OCI-LY7 (cell line): ENCODE results near the gene HOXB6. TPM values are rescaled to one million over a fixed set of nuclear protein-coding genes. Genes with fewer than 3 reads are reported as not detected.

ENCODE experiments used
- BruUV-seq: library from RNA; stranded (reverse); fragments of 400-500 nt; replicated peaks from 2 replicates; lab custom pipeline; 2021; lab: Mats Ljungman, UMichigan
- CTCF ChIA-PET: fragments of 300-600 bp; sonication (Branson Sonifier 250); formaldehyde crosslinking; loops from one replicate; lab custom pipeline; 2022; ENCODE audit warnings: antibody characterized with exemption; ENCODE audit not compliant: unreplicated experiment; lab: Charles Lee
- POLR2A ChIA-PET: fragments of 300-600 bp; sonication (Branson Sonifier 250); formaldehyde crosslinking; loops from one replicate; lab custom pipeline; 2022; ENCODE audit warnings: antibody characterized with exemption; lab: Charles Lee
- DNase-seq: peaks from one replicate; pipeline ENCODE4 v3.0.0-alpha.2; 2015; ENCODE audit warnings: low spot score
- H2AFZ ChIP-seq: fragments of 200-600 bp; sonication (generic), shearing (Covaris generic); 2 replicates; pipeline ENCODE4 v1.6.1; 2014; ENCODE audit warnings: mild to moderate bottlenecking, antibody characterized with exemption, low read length, moderate library complexity
- H3K27ac ChIP-seq: fragments of 200-600 bp; sonication (generic); 2 replicates; pipeline ENCODE4 v1.5.1; 2014; ENCODE audit warnings: mixed run types, low read depth, mild to moderate bottlenecking, moderate library complexity, low read length, inconsistent platforms; ENCODE audit not compliant: poor library complexity, severe bottlenecking
- H3K36me3 ChIP-seq: fragments of 200-600 bp; sonication (generic); 2 replicates; pipeline ENCODE4 v1.6.1; 2014; ENCODE audit warnings: mild to moderate bottlenecking, antibody characterized with exemption, low read length, moderate library complexity, mixed read lengths; ENCODE audit not compliant: insufficient read depth
- H3K4me1 ChIP-seq: fragments of 200-600 bp; sonication (generic); 2 replicates; pipeline ENCODE4 v1.5.1; 2014; ENCODE audit warnings: mild to moderate bottlenecking, low read length; ENCODE audit not compliant: insufficient read depth, poor library complexity, severe bottlenecking
- H3K4me2 ChIP-seq: fragments of 200-600 bp; sonication (generic); 2 replicates; pipeline ENCODE4 v1.6.1; 2014; ENCODE audit warnings: mild to moderate bottlenecking, low read length
- H3K4me3 ChIP-seq: fragments of 200-600 bp; sonication (generic); 2 replicates; pipeline ENCODE4 v1.5.1; 2014; ENCODE audit warnings: mild to moderate bottlenecking, low read depth, low read length; ENCODE audit not compliant: poor library complexity, severe bottlenecking
- H3K79me2 ChIP-seq: fragments of 200-600 bp; sonication (generic); 2 replicates; pipeline ENCODE4 v1.6.1; 2016; ENCODE audit warnings: low read depth, mild to moderate bottlenecking, low read length, moderate library complexity, mixed read lengths; ENCODE audit not compliant: insufficient read depth
- H3K9me2 ChIP-seq: fragments of 200-600 bp; sonication (generic); 2 replicates; pipeline ENCODE4 v1.6.1; 2016; ENCODE audit warnings: mild to moderate bottlenecking, low read length, mixed read lengths; ENCODE audit not compliant: insufficient read depth
- H3K9me3 ChIP-seq: fragments of 200-600 bp; sonication (generic); 2 replicates; pipeline ENCODE4 v1.6.1; 2014; ENCODE audit warnings: mild to moderate bottlenecking, mixed run types, low read length, mixed read lengths
- H4K20me1 ChIP-seq: fragments of 200-600 bp; sonication (generic); 2 replicates; pipeline ENCODE4 v1.6.1; 2014; ENCODE audit warnings: mild to moderate bottlenecking, antibody characterized with exemption, low read length, moderate library complexity, mixed read lengths; ENCODE audit not compliant: insufficient read depth
- CTCF ChIP-seq: fragments of 200-600 bp; sonication (generic); conservative IDR thresholded peaks from 2 replicates; pipeline ENCODE4 v1.5.1; 2014; ENCODE audit warnings: mild to moderate bottlenecking, antibody characterized with exemption, low read length, moderate library complexity, mixed read lengths
- EZH2phosphoT487 ChIP-seq: fragments of 200-600 bp; sonication (generic); IDR thresholded peaks from 2 replicates; pipeline ENCODE4 v1.6.1; 2018; ENCODE audit warnings: low read depth, borderline replicate concordance, mild to moderate bottlenecking, mixed run types, antibody characterized with exemption, low read length, moderate library complexity, mixed read lengths
- intact Hi-C: fragments of 100-400 bp; cut with micrococcal nuclease; formaldehyde crosslinking; loops from one replicate; pipeline ENCODE4 v1.10.0; 2022; ENCODE audit not compliant: unreplicated experiment
- total RNA-seq, 2 experiments: library from RNA; depleted of rRNA in 1 of 2; stranded (reverse); fragments of >200 nt in 1 of 2; shearing (Covaris generic) in 1 of 2; gene quantifications; 2 replicates each; pipeline ENCODE4 v1.2.3, GENCODE V29; 2014 to 2022

HOXB6 gene
- total RNA-seq, 2 experiments from 2014 or later: not detected

GRCh38 chr17:48569674-48570324 lies 35.0 kb downstream of the HOXB6 start:
- H3K79me2 ChIP-seq: no peaks in the 10 kb centered on the region
- no peaks in the 10 kb centered on the region for H3K9me2 ChIP-seq
- intact Hi-C loops: no loop called here
- TF ChIP-seq CTCF: no peak
- TF ChIP-seq EZH2phosphoT487: no peak
- H3K9me3 ChIP-seq: no peaks in the 10 kb centered on the region
- no peak overlapping the region for H3K27ac ChIP-seq
- CTCF ChIA-PET: no interaction called here
- POLR2A ChIA-PET: no interaction called here
- no peak for DNase-seq
- H2AFZ ChIP-seq: no peak overlapping the region
- H3K4me2 ChIP-seq: no peak overlapping the region
- H3K36me3 ChIP-seq: no peaks in the 10 kb centered on the region
- BruUV-seq: no TSS peak
- H4K20me1 ChIP-seq: no peaks in the 10 kb centered on the region
- H3K4me1 ChIP-seq: no peaks in the 10 kb centered on the region
- no peak overlapping the region for H3K4me3 ChIP-seq

GRCh38 chr17:48569240-48569582 lies 35.6 kb downstream of the HOXB6 start:
- intact Hi-C loops: no loop called here
- H3K4me2 ChIP-seq: no peak overlapping the region

More at GRCh38 chr17:48569240-48569582, 35.6 kb downstream of the HOXB6 start:
- POLR2A ChIA-PET: no interaction called here
- BruUV-seq: no TSS peak
- H3K4me1 ChIP-seq: no peaks in the 10 kb centered on the region
- H3K9me2 ChIP-seq: no peaks in the 10 kb centered on the region
- H3K36me3 ChIP-seq: no peaks in the 10 kb centered on the region
- no peak overlapping the region for H3K27ac ChIP-seq
- H3K9me3 ChIP-seq: no peaks in the 10 kb centered on the region
- H3K4me3 ChIP-seq: no peak overlapping the region
- H4K20me1 ChIP-seq: no peaks in the 10 kb centered on the region
- CTCF ChIA-PET: no interaction called here
- H3K79me2 ChIP-seq: no peaks in the 10 kb centered on the region
- no peak overlapping the region for H2AFZ ChIP-seq
- DNase-seq: no peak
- no peak for TF ChIP-seq EZH2phosphoT487
- no peak for TF ChIP-seq CTCF
